ENCODE results near the gene NT5DC3.

- no peak for TF ChIP-seq POLR2A (IDR thresholded peaks at IDR 0.05; ENCODE audit: low read length)
- TF ChIP-seq GATA1 (IDR thresholded peaks at IDR 0.05; ENCODE audit: low read depth, low read length): no peak
These were observed 55.6 kb downstream of the NT5DC3 start for GRCh38 chr12:103785243-103786031.

Measured in erythroblast (primary cell).